Measurements from ENCODE around the gene SLC8A1.

DNA sequence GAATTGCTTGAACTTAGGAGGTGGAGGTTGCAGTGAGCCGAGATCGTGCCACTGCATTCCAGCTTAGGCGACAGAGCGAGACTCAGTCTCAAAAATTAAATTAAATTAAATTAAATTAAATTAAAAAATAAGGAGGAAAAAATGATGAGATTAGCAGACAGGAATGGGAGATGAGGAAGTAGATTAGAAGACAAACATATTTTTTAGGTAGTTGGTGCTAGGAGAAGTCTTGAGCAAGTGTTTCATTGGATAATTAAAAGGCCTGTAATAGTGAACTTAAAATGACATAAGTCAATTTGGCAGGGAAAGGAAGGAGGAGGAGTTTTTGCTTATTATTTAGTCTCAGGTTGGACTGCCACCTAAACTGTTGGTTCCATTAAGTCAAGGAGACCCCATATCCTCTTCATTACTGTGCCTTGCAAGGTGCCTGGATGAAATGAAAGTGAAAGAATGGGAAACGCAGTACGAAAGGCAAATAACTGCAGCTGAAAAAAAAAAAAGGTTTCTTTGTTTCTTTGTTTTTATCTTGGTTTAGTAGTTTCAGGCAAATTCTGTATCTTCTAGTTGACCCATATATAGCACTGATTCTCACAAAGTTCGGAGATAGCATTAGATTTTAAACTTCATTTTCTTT is 162.0 kb downstream of the SLC8A1 start:
- TF ChIP-seq, protein P1, sequence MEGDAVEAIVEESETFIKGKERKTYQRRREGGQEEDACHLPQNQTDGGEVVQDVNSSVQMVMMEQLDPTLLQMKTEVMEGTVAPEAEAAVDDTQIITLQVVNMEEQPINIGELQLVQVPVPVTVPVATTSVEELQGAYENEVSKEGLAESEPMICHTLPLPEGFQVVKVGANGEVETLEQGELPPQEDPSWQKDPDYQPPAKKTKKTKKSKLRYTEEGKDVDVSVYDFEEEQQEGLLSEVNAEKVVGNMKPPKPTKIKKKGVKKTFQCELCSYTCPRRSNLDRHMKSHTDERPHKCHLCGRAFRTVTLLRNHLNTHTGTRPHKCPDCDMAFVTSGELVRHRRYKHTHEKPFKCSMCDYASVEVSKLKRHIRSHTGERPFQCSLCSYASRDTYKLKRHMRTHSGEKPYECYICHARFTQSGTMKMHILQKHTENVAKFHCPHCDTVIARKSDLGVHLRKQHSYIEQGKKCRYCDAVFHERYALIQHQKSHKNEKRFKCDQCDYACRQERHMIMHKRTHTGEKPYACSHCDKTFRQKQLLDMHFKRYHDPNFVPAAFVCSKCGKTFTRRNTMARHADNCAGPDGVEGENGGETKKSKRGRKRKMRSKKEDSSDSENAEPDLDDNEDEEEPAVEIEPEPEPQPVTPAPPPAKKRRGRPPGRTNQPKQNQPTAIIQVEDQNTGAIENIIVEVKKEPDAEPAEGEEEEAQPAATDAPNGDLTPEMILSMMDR (conservative IDR thresholded peaks at IDR 0.05; ENCODE audit: low read depth, low read length): no peak
- TF ChIP-seq EZH2 (IDR thresholded peaks at IDR 0.05; ENCODE audit: borderline replicate concordance, low read depth, low read length, poor library complexity, severe bottlenecking): no peak
